NCI-H1417 (cell line): Measurements from ENCODE around the gene GNB5.
"Not testable (repeated sequence)": the region's sequence is repeated elsewhere in the genome, so short reads cannot be mapped to it uniquely, and the experiment has no call there.

Experiments used
- DNase-seq, 3 experiments: peaks; one replicate each; lab custom pipeline; 2025; lab: John Stamatoyannopoulos, UW

GNB5 gene

DNA sequence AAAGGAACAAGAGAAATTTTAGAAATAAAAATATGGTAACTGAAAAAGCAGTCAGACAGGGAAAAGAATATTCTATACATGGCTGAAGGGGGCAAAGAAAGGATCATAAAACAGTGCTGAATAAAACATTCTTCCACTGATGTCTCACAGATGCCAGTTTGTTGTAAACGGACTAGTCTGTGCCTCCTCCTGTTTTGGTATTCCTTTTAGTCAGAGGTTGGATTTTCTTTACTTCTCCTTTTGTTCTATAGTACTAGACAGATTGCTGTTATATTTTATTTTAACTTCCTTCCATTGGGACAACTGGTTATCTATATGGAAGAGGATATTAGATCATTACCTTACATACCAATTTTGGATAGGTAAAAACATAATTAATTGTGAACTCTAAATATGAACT lies 16.0 kb upstream of the GNB5 start:
- no peak for DNase-seq

DNA sequence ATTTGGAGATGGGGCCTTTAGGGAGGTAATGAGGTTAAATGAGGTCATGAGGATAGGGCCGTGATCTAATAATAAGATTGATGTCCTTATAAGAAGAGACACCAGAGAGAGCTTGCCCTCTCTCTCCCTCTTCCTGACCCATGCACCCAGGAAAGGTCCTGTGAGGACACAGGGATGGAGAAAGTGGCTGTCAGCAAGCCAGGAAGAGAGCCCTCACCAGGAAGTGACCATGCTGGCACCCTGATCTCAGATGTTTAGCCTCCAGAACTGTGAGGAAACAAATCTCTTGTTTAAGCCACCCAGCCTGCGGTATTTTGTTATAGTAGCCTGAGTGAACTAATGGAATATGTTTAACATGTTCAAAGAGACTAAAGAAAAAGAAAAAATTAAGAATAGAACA lies 15.3 kb upstream of the GNB5 start:
- DNase-seq, result no peak

DNA sequence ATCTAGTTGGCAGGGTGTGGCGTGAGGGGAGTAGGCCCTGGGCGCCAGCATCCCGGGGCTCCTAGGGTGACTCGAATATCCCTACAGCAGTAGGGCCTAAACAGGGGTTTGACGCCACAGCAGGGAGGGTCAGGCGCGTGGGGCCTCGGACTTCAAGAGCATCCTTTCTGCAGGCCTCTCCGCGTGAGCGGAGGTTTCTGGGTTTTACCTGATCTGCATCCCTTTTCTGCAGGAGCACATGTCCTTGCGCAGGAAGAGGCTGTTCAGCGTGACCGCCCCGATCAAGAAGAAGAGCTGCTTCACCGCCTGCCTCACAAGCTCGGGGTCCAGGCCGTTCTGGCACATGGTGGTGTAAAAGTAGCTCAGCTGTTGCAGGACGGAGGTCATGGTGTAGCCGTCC lies 13.5 kb upstream of the GNB5 start:
- no peak for DNase-seq

DNA sequence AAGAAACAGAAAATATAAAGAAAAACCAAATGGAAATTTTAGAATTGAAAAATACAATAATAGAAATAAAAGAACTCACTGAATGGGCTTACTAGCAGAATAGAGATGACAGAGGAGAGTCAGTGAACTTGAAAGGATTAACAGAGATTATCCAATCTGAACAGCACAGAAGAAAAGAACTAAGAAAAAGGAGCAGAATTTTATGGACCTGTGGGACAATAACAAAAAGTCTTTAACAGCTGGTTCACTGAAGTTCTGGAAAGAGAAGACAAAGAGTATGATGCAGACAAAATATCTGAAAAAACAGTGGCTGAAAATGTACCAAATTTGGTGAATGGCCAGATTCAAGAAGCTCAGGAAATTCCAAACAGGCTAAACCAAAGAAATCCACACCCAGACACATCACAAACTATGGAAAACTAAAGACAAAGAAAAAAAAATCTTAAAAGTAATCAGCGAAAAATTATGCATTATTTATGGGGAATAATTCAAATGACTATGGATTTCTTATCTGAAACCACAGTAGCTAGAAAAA lies 9.7 kb upstream of the GNB5 start:
- no peak for DNase-seq

DNA sequence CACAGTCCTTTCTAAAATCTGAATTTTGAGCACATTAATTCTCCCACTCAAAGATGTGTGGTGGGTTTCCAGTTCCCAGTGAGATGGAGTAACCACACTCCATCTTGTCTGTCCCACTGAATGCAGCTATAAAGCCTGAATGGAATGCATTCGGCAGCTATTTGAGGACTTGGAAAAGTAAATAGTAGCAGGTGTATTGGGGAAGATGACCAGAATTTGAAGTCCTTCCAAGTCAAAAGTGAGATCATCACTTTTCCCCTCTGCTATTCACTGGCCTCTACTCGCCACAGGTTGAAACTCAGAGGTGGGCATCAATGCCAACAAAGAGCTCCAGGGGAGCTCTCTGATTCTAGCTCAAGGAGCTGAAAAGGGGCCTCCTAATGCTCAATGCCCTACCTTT lies 8.1 kb upstream of the GNB5 start:
- DNase-seq, result no peak

DNA sequence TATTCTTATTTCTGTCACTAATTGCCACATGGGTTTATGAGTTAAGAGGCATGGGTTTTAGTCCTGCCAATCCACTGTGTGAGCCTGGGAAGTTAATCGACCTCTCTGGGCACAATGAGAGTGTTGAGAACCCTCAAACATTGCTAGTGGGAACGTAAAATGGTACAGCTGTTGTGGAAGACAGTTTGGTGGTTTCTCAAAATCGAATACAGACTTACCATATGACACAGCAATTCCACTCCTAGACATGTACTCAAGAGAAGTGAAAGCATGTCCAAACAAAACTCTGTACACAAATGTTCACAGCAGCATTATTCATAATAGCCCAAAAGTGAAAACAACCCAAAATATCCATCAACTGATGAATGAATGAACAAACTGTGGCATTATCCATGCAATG lies 5.7 kb upstream of the GNB5 start:
- DNase-seq, result no peak

DNA sequence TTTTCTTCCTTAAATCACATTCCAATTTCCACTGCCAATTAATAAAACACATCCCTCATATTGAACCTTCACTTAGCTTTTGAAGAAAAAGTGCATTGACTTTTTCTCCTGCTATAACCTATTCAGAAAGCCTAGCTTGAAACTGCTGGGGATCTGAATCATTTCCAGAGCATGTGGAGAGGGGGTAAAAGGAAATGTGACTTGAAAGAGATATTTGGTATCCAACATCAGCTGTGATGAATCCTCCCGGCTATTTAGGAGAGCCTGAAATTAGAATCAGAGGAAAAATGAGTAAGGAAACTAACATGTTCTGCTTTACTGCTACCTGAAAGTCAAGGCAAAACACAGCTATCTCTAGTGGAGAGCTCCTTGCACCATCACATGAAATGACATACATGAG lies 2.6 kb upstream of the GNB5 start:
- no peak for DNase-seq

DNA sequence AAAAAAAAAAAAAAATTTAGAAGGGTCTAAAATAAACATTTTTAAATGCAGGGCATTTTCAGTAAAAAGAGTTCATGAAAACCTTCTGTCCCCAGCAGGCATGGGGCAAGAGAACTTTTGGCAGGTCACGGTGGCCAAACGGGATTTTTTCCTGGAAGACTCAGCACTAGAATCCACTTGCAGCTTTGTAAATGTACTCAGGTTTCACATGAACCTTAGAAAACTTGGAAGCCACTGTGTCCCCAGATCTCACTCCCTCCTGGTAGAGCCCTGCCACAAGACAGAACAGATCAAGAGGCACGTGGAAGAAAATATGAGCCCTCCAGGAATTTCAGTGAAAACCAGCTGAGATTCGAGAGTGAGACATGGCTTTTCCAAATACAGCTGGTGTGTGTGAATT lies 2.1 kb upstream of the GNB5 start:
- DNase-seq, result no peak

DNA sequence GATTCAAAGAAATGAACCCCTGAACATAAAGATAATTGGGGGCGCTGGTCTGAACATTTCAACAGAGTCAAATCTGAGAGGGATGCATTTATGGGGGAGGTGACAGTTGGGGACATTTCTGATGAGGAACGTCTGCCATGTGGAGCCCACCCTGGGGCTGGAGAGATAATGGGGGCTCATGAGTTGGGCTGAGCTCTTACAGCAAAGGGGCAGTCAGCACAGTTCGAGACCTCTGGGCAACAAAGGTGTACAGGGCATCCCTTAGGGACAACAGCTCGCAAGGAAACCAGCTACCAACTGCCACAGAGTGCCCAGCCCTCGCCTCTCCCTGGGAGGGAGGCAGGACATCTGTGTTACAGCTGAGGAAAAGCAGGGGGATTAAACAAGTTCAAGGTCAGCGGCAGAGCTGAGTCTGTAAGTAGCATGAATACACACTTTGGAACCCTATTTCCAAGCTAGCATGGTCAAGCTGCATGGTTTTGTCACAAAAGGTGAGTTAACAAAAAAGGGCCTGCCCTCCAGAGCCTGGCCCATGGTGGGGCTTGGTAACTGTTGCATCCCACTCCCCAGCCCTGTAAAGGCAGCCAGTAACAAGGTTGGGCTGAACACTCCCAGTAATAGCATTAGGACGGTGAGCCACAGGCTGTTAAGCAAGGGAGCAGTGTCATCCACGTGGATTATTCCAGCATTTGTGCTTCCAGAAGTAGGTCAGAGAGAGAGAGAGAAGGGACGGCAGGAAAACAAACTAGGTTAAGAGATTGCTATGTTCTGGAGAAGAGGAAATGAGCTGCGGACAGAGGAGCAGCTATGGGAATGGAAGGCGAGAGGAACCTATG lies 4.3 kb downstream of the GNB5 start:
- DNase-seq, result no peak

DNA sequence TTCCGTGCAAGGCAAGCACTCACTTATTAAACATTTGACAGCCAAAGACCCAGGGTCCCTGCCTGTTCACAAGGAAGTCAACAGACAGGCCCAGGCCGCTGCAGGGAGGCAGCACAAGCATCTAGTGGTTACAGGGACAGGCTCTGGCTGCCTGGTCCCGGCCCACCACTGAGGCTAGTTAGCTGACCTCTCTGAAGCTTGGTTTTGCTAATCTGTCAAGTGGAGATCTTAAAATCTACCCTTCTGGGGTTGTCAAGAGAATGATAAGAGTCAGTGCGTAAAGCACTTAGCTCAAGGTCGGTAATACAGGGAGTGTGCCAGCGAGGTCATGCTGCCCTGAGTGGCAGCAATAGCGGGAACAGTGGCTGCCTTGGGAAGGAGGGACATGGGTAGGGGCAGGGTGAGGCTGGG lies 6.0 kb downstream of the GNB5 start:
- DNase-seq, result no peak

DNA sequence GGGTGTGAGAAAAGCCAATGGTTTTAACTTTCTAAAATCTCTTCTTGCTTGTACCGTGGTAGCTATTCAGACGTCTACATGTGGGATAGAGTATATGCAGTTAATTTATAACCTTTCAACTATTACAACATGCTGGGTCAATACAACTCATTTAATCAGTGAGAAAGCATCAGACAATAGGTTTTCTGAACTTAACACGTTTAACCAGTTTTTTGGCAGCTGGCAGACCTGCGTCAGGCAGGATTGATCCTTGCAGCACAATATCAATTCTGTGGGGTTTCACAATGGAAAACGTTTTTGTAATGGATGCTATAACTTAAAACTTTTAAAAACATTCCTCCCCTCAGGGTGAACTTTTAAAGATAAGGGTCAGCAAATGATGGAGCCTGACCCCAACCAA lies 6.5 kb downstream of the GNB5 start:
- DNase-seq, result peak in 1 of 3 experiments; percentile 2

DNA sequence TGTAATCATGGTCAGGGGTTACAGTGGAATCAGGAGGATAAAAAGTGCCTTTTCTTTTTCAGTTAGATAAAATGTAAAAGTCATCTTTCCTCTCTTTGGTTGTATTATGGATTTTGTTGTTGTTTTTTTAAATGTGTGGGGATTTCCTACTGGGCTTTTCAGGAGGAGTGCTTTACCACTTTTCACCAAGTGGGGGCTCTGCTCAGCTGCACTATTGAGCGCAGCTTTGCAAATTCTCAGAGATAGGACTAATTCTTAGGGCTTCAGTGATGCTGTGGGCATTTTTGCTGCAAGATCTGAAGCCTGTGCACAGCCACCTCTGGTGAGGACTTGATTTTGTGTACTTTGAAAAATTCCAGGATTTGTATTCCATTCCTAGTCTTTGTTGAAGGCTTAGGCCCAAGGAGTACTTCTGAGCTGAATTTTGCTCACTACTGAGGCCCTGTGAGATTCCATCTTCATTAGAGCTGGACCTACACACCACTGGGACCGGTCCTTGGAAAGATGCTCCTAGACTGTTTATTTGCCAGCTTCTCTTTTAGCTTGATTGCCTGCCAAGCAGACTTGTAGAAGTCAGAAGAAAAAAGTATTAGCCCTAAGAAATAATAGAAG lies 7.5 kb downstream of the GNB5 start:
- no peak for DNase-seq

DNA sequence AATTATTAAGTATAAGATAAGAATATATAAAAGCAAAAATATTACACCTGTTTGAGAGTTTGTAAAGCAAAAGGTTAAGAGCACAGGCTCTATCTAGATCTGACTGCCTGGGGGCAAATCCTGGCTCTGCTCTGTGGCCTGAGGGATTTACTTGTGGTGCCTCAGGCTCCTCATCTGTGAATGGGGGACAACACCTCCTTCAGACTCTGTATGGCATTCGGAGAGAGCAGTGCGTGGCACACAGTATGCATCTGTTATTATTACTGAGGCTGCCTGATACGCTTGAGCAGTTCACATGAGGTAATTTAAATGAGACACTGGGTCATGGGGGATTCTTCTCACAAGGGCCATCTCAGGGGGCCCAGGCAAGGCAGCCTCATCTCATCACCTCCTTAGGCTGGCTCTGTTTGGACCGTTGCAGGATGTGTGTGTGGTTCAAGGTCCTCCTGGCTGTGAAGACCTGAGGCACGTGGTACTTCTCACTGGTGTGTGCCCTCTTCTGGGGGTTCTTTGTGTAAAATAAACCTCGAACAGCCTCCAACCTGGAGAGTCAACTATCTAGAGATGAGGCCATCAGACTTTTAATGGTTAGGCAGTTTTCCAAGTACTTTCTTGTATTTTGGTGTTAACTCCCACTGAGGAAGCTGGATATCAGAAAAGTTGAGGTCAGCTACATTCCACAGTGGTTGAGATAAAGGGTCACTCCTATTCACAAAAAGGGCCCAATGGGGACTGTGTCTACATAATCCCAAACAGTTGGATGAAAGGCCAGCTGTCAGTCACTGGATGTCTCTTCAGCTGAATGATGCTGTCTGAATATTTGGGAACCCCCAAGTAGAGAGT lies 9.0 kb downstream of the GNB5 start:
- DNase-seq, result no peak

DNA sequence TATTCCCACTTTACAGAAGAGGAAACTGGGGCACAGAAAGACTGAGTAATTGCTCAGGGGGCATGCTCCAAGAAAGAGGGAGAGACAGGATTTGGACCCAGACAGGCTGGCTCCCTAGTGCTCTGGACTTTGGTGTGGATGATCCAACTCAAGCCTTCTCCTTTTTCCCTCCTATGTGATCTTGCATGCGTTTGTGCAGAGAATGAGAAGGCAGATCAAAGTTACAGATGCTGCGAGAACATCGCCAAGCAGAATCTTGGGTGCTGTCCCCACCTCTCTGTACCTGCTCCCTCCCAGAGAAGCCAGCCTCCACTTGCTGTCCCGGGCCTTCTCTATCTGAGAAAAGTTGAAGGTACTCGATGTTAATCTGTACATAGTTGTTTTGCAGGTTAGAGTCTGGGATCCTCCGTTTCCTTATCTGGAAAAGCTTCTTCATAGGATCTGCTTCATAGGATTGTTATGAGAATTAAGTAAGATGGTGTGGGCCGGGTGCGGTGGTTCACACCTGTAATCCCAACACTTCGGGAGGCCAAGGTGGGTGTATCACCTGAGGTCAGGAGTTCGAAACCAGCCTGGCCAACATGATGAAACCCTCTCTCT lies 10.2 kb downstream of the GNB5 start:
- no peak for DNase-seq

DNA sequence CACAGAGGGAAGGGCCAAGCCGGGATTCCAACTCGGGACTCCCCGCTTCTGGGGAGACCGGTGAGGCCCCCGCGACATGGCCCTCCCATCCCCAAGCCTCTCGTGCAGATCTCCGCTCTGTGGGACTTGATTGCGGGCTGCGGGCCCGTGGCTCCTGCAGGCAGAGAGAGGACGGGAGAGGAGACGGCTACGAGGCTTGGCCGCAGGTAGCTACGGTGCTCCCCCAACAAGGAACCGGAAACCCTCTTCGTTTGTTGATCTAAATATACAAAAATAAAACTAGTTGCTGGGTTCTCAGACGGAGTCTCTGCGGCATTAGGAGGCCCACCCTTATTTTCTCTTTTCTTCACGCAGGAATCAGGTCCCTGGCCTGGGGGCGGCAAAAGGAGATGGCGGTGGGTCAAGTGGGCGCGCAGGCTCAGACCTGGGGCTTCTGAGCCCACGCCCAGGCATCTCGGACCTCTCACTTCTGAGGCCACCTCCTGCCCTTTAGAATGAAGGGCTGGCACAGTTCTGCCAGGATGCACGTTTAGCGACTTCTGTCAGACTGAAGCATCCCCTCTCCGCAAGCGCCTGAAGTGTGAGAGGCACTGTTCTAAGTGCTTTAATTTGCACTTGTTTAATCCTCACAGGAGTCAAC lies 10.9 kb downstream of the GNB5 start:
- peak in 2 of 3 experiments; percentile 64 to 73 for DNase-seq

DNA sequence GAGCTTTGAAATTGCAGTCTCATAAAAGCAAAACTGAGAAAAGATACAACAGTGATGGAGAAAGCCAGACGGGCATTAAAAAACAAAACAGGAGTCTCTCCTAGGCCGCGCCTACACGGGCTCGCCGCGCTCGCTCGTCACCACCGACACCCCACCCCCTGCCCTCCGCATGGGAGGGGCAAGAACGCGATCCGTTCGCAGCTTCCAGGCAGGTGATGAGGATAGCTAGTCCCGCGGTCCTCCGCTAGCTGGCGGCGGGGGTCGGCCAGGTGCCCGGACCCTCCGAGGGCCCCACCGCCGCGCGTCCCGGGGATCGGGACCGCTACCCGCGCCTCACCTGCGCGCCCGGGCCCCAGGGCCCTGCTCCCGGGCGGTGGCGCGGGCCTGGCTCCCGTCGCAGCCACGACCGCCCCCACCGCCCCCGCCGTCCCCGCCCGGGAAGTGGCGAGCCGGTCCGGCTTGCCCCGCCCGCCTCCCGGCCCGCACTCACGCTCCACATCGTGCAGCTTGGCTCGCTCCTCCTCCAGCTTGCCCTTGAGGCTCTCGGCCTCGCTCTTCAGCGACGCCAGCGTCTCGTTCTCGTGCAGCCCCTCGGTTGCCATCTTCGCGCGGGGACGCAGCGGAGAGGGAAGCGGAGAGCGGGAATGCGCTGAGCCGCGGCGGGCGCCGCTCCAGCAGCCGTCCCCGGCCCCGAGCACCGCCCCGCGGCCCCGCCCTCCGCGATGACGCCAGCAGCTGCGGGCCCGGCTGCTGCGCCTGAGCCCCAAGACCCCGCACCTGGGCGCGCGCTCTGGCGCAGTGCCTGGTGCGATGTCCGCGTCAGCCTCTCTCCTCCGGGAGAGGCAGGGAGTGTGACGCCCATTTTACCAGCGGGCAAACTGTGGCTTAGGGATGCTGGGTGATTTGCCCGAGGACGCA lies 11.7 kb downstream of the GNB5 start:
- peak; percentile 69 to 83 (median 82) for DNase-seq

DNA sequence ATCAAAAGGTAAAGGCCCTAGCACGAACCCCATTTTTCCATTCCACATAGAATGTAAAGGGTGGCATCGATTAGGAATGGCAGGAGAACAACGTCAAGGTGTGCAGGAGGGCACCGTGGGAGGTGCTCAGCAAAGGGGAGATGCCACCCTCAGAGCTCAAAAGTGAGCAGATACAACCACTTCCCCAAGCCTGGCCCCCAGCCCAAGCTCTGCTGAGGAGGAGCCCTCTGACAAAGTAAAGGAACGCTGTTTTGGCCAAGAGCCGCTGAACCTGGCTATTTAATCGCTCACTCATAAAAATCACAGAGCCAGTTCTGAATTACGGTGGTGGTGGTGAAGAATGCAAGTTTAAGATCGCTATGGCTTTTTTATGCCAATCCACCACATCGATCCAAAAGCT lies 12.4 kb downstream of the GNB5 start:
- no peak for DNase-seq

DNA sequence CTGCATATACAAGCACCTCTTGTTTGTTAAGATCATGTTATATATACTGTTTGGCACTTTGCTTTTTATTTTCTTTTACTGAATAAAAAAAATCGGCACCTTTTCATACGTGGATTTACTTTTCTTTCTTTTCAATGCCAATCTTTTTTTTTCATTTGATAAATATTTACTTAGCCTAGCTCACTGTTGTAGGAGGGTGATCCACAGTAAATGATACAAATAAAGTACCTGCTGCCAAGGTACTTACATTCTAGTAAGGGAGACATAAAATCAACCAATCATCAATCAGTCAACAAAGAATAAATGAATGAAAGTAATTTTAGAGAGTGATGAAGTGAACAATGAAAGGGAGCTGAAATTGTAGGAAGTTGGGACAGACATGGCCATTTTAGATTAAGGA lies 18.3 kb downstream of the GNB5 start:
- peak in 1 of 3 experiments; percentile 1 for DNase-seq

DNA sequence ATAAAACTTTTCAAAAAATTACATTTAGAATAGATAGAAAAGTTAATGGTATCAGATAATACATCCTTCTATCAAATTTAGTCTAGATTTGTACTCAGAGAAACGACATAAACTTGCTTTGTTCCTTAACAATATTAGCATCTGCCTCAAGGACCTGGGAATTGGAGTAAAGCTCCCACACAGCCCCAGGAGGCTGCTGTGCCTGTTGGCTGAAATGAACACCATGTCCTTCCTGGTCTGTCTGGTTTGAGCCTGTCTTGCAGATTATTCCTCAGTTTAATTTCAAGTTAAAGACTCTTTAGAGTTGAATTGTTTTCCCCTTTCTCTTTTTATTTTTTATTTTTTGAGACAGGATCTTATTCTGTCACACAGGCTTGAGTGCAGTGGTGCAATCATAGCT lies 19.4 kb downstream of the GNB5 start:
- no peak for DNase-seq

DNA sequence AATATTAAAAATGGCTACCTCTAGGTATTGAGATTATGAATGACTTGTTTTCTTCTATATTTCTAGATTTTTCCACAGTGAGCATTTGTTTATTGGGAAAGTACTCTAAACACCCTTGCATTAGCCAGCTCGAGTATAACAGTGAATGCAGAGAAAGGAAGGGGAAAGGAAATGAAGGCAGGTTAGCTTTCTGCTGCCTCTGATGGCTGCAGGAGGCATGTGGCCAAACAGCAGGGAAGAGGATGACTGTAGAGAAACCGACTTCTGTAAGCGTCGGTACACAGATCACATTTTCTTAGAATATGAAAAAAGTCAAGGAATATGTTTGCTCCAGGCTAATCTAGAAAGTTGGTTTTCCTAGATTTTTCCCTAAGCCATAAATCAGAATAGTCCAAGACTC lies 19.8 kb downstream of the GNB5 start:
- DNase-seq, result no peak

DNA sequence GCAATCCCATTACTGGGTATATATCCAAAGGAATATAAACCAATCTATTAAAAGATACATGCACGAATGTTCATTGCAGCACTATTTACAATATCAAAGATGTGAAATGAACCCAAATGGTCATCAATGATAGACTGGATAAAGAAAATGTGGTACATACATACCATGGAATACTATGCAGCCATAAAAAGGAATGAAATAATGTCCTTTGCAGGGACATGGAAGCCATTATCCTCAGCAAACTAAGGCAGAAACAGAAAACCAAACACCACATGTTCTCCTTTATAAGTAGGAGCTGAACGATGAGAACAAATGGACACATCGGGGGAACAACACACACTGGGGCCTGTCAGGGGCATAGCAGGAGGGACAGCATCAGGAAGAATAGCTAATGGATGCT lies 21.0 kb downstream of the GNB5 start:
- DNase-seq, result not testable (repeated sequence)
